HEK293T (cell line): ENCODE measurements around the gene COL10A1.

Source experiments
- SP1 ChIP-seq: fragments of 450-650 bp; IDR thresholded peaks from 2 replicates; pipeline ENCODE4 v1.6.1; 2017
- SUZ12 ChIP-seq: fragments of 450-650 bp; IDR thresholded peaks from 2 replicates; pipeline ENCODE4 v1.6.1; 2016; ENCODE audit warnings: mild to moderate bottlenecking

- TF ChIP-seq SUZ12, result no peak
- no peak for TF ChIP-seq SP1
Measured at GRCh38 chr6:116074732-116075390, 51.1 kb downstream of the COL10A1 start.
